ENCODE data around the gene TUT7.

GRCh38 chr9:86326536-86326935, 27.7 kb downstream of the TUT7 start:
- TF ChIP-seq CTCF (IDR thresholded peaks at IDR 0.05; ENCODE audit: low read depth, low read length) (no peak), EZH2phosphoT487 (IDR thresholded peaks at IDR 0.05; ENCODE audit: low read depth) (no peak)

Measured in OCI-LY3 (cell line).